Skeletal muscle cell (primary cell): ENCODE measurements around the gene PTPRN2.
"Not testable (repeated sequence)": the region's sequence is repeated elsewhere in the genome, so short reads cannot be mapped to it uniquely, and the experiment has no call there.

Source experiments
- DNase-seq: peaks from one replicate; pipeline ENCODE4 v3.0.0-alpha.2; 2010; ENCODE audit warnings: low read depth
- H3K4me3 ChIP-seq: 2 replicates; pipeline ENCODE4 v1.5.1; 2011; ENCODE audit warnings: low read depth, mild to moderate bottlenecking, control low read depth, low read length, moderate library complexity

Gene PTPRN2

DNA sequence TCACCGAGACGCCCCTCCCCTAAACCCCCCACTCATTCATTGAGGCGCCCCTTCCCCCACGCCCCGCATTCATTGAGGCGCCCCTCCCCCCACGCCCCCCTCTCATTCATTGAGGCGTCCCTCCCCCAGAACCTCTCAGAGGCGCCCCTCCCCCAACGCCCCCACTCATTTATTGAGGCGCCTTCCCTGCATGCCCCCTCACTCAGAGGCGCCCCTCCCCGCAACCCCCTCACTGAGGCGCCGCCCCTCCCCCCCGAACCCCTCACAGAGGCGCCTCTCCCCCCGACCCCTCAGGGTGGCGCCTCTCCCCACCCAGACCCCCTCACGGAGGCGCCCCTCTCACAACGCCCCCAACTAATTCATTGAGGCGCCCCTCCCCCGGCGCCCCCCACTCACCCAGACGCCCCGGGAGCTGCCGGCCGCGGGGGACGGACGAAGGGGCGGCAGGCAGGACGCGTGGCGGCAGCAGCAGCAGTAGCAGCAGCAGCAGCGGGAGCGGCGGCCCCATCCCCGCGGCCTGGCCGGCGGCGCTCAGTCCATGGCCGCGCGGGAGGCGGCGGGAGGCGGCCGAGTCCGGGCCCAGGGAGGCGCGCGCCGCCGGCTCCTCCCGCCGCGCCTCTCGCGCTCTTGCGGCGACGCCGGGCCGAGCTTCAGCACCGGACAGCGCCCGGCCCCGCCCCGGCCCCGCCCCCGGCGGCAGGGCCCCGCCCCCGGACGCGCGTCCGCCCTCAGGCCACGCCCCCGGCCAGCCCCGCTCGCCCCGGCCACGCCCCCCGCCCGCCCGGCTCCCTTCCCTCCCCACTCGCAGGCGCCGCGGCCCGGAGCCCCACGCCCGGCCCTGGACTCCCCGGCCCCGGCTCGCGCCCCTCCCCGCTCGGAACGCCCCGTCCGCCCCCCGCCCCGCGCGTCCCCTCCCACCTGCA lies at the start of gene PTPRN2:
Gene PTPRN2, minus strand, starts transcription at position 662 of the 923 bp plus-strand sequence.
- DNase-seq: no peak
- H3K4me3 ChIP-seq: peak within 1 kb of the TSS; percentile 43

GRCh38 chr7:158633055-158633956 lies 45.7 kb upstream of the PTPRN2 start:
- no peak for DNase-seq
- H3K4me3 ChIP-seq: no peak overlapping the region

DNA sequence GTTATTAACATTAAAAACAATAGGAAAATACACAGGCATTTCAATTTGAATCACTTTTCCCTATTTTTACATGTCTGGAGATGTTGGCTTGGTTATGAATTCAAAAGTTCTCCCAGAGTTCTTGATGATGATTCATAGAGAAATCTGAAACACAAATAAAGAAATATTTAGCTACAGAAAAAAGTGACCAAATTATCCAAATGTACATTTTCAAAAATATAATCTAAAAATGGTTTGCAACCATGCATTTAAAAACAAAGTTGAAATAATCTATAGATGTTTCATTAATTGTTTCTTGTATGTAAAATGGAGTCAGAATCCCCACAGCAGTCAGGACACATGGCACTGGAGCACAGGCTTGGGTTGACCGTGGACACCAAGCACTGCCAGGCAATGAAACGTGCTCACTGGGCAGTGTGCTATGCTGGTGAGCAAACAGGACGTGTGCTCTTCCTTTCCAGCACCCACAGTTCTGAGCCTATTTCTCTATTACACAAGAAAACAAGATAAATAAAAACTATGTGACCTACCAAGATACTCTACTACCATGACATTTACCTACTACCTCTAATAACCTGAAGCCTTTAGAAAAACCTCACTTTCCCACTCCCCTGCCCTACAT lies 44.1 kb upstream of the PTPRN2 start:
- H3K4me3 ChIP-seq: no peak overlapping the region
- DNase-seq: no peak

GRCh38 chr7:158626289-158626688 lies 38.7 kb upstream of the PTPRN2 start:
- H3K4me3 ChIP-seq, DNase-seq: not testable (repeated sequence)

DNA sequence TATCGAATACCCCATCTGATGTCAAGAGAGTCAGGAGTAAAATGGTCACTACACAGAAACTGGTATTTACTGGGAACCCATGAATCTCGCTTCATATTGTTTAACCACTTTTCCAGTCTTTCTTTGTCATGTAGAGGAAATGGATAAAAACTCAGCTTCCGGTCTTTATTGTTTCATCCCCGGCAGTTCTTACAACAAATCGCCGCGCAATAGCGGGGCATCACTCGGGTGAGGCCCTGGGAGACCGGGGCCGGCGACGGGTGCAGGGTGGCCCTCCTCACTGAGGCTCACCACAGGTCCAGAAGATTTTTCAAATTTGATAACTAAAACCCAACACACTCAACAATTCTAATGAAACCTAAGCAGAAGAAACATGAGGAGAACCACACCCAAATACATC lies 35.6 kb upstream of the PTPRN2 start:
- no peak overlapping the region for H3K4me3 ChIP-seq
- DNase-seq: no peak

DNA sequence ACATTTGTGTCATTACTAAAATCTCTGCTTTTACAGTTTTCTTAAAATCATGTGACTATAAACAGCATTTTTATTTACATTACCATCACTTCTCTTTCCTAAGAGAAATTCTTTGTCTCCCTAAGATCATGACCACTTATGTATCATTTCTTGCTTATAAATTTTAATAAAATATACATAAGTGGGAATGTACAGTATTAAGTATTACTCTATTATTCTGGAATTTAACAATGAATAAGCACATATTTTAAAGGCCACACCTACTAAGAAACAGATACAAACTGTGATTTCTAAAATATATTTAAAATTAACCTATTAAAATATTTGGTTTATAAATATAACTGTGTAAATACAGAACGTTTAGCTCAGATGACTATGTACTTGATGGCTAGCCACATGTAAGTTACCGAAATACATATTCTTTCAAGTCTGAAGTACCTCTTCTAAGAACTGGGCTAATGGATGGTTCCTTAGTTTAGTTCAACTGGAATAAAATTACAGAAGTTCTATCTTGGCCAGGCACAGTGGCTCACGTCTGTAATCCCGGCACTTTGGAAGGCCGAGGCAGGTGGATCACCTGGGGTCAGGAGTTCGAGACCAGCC lies 33.3 kb upstream of the PTPRN2 start:
- DNase-seq: no peak
- H3K4me3 ChIP-seq: no peak overlapping the region

GRCh38 chr7:158620418-158620817 lies 32.8 kb upstream of the PTPRN2 start:
- DNase-seq: no peak
- H3K4me3 ChIP-seq: no peak overlapping the region

- no peak for DNase-seq
Measured at GRCh38 chr7:158618745-158619140, 31.1 kb upstream of the PTPRN2 start.

GRCh38 chr7:158617737-158618128 lies 30.1 kb upstream of the PTPRN2 start:
- DNase-seq: no peak
- no peak overlapping the region for H3K4me3 ChIP-seq

More at GRCh38 chr7:158618745-158619140, 31.1 kb upstream of the PTPRN2 start:
- H3K4me3 ChIP-seq: no peak overlapping the region

GRCh38 chr7:158616050-158616449 lies 28.4 kb upstream of the PTPRN2 start:
- H3K4me3 ChIP-seq: no peak overlapping the region
- DNase-seq: no peak

DNA sequence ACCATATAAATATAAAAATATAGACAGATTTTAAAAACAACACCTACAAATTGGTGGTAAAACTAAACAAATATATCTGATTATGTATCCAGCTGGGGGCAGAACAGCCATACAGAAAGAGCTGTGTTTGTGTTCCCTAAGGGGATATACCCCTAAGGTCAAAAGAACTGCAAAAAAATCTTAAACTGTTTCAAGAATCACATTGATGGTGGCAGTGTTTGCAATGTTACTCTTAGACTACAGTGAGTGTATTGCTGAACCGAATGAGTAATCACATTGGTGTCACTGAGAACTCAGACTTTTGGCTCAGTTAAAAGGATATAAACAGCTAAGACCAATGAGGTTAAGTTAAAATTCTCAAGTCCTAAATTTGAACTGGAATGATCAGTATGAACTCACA lies 27.1 kb upstream of the PTPRN2 start:
- no peak overlapping the region for H3K4me3 ChIP-seq
- peak; percentile 39 for DNase-seq

GRCh38 chr7:158613481-158613880 lies 25.9 kb upstream of the PTPRN2 start:
- DNase-seq: no peak
- no peak overlapping the region for H3K4me3 ChIP-seq

DNA sequence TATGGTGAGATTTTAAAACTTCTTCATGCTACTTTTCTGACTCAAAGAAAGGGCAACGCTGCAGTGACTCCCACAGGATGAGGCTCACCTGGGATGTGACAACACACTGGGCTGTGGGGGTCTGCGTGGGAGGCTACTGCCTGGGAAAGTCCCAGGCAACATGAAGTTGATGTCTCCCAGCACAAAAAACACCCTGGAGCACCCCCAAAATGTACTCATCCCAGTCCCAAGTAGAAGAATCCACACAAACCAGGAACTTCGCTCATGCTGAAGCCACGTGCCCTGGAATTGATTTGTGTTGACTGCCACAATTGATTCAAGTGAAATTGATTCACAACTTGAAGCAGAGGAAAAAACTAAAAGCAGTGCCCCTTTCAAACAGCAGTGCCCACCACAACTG lies 24.9 kb upstream of the PTPRN2 start:
- DNase-seq: no peak
- no peak overlapping the region for H3K4me3 ChIP-seq

- no peak overlapping the region for H3K4me3 ChIP-seq
- DNase-seq: no peak
Measured at GRCh38 chr7:158611541-158611940, 23.9 kb upstream of the PTPRN2 start.

GRCh38 chr7:158609313-158609974 lies 21.8 kb upstream of the PTPRN2 start:
- no peak for DNase-seq
- H3K4me3 ChIP-seq: no peak overlapping the region

DNA sequence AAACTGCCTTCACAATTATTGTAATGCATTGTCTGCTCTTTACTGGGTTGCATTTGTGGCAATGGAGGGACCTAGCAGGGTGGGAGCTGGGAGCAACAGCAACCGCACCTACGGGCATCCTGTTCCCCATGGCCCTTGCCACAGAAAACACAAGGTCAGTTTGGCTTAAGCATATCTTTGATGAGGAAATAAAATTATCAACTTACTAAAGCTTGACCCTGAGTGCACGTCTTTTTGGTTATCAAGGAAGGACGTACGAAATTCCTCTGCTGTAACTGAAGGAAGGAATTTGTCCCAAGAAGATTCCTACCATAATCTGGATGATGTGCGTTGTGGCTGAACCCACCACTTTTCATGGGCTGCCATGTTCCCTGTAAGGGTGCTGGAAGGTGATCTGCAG lies 19.9 kb upstream of the PTPRN2 start:
- DNase-seq: no peak
- H3K4me3 ChIP-seq: no peak overlapping the region

- no peak for DNase-seq
- no peak overlapping the region for H3K4me3 ChIP-seq
Measured at GRCh38 chr7:158606671-158607424, 19.2 kb upstream of the PTPRN2 start.

DNA sequence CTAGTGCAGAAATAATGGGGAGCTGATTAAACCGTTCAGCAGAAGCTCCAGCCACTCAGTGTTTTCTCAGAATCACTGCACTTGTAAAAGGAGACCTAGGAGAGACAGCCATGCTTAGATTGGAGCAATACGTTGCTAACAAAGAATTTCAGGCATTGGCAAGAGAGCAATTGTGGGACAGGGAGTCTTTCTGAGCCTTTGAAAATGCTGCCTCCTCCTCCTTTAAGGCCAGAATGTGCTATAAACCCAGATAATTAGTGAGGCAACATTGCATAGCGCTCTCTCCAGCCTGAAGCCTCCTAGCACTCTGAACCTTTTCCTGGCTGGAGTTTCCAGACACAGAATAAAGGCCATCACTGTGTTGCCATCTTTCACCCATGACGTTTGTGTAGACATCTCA lies 18.5 kb upstream of the PTPRN2 start:
- H3K4me3 ChIP-seq: no peak overlapping the region
- no peak for DNase-seq
